IMR-90 (cell line): ENCODE data around the gene DOCK10. TPM values are rescaled to one million over a fixed set of nuclear protein-coding genes. Genes with fewer than 3 reads are reported as not detected.

Source experiments
- ATAC-seq: fragments of 200-7000 bp; cut with Tn5 transposase; 2 replicates; pipeline ENCODE4 v1.9.1; 2020; ENCODE audit warnings: low read depth, mild to moderate bottlenecking, moderate library complexity
- BruUV-seq: library from RNA; stranded (reverse); fragments of 400-500 nt; replicated peaks from 2 replicates; lab custom pipeline; 2021; lab: Mats Ljungman, UMichigan
- CTCF ChIA-PET: fragments of 300-600 bp; formaldehyde crosslinking; extraction: SDS; loops from one replicate; lab custom pipeline; 2021; ENCODE audit warnings: antibody characterized with exemption; lab: Yijun Ruan, JAX
- POLR2A ChIA-PET: fragments of 300-600 bp; sonication (Branson Sonifier 250); formaldehyde crosslinking; loops from one replicate; lab custom pipeline; 2022; ENCODE audit warnings: antibody characterized with exemption; ENCODE audit not compliant: unreplicated experiment; lab: Charles Lee
- DNase-seq: peaks from one replicate; pipeline ENCODE4 v3.0.0; 2013
- H2AFZ ChIP-seq: replicated peaks from 2 replicates; pipeline ENCODE3; 2013; ENCODE audit warnings: low read length, mild to moderate bottlenecking; ENCODE audit not compliant: poor library complexity
- H2AK5ac ChIP-seq: 2 replicates; pipeline ENCODE4 v1.6.1; 2013; ENCODE audit warnings: low read depth, low read length, inconsistent platforms
- H2AK9ac ChIP-seq: replicated peaks from 2 replicates; pipeline ENCODE3; 2013; ENCODE audit warnings: mild to moderate bottlenecking, low read depth, low read length, moderate library complexity; ENCODE audit not compliant: poor library complexity
- H2BK120ac ChIP-seq: 2 replicates; pipeline ENCODE4 v1.6.1; 2013; ENCODE audit warnings: low read depth, low read length, inconsistent platforms
- H2BK15ac ChIP-seq: 3 replicates; pipeline ENCODE4 v1.6.1; 2013; ENCODE audit warnings: low read depth, low read length, inconsistent platforms
- H2BK20ac ChIP-seq: 2 replicates; pipeline ENCODE4 v1.6.1; 2013; ENCODE audit warnings: low read depth, mild to moderate bottlenecking, inconsistent platforms, low read length, moderate library complexity
- H2BK5ac ChIP-seq: 2 replicates; pipeline ENCODE4 v1.6.1; 2013; ENCODE audit warnings: mild to moderate bottlenecking, low read depth, low read length, inconsistent platforms; ENCODE audit not compliant: poor library complexity, severe bottlenecking
- H3K14ac ChIP-seq: replicated peaks from 2 replicates; pipeline ENCODE4 v1.6.1; 2013; ENCODE audit warnings: low read depth, low read length, inconsistent platforms
- H3K18ac ChIP-seq: 2 replicates; pipeline ENCODE4 v1.6.1; 2013; ENCODE audit warnings: low read depth, low read length, control low read depth
- H3K23ac ChIP-seq: 2 replicates; pipeline ENCODE4 v1.6.1; 2013; ENCODE audit warnings: low read depth, low read length, inconsistent platforms
- H3K27ac ChIP-seq: 2 replicates; pipeline ENCODE4 v1.5.1; 2013; ENCODE audit warnings: mild to moderate bottlenecking, control low read depth, low read length; ENCODE audit not compliant: insufficient read depth
- H3K27me3 ChIP-seq: 2 replicates; pipeline ENCODE4 v1.6.1; 2013; ENCODE audit warnings: low read length; ENCODE audit not compliant: control insufficient read depth, insufficient read depth
- H3K36me3 ChIP-seq: 2 replicates; pipeline ENCODE4 v1.6.1; 2013; ENCODE audit warnings: low read length, mixed read lengths; ENCODE audit not compliant: control insufficient read depth, insufficient read depth
- H3K4ac ChIP-seq: 2 replicates; pipeline ENCODE4 v1.6.1; 2013; ENCODE audit warnings: low read depth, low read length, inconsistent platforms
- H3K4me1 ChIP-seq: 2 replicates; pipeline ENCODE4 v1.6.1; 2013; ENCODE audit warnings: low read length, mixed read lengths; ENCODE audit not compliant: control insufficient read depth, insufficient read depth
- H3K4me2 ChIP-seq: 2 replicates; pipeline ENCODE4 v1.6.1; 2013; ENCODE audit warnings: low read depth, mild to moderate bottlenecking, control low read depth, low read length, moderate library complexity
- H3K4me3 ChIP-seq: 2 replicates; pipeline ENCODE4 v1.5.1; 2013; ENCODE audit warnings: low read depth, mild to moderate bottlenecking, control low read depth, low read length, moderate library complexity; ENCODE audit not compliant: insufficient read depth
- H3K56ac ChIP-seq: 2 replicates; pipeline ENCODE4 v1.6.1; 2013; ENCODE audit warnings: low read length, inconsistent platforms; ENCODE audit not compliant: insufficient read depth; ENCODE audit errors: extremely low read depth
- H3K79me1 ChIP-seq, 2 experiments: 2 replicates each; pipeline ENCODE4 v1.6.1; 2013; ENCODE audit warnings: low read length in 2 of 2, inconsistent platforms in 1 of 2, low read depth in 1 of 2
- H3K9ac ChIP-seq: 2 replicates; pipeline ENCODE4 v1.6.1; 2013; ENCODE audit warnings: low read depth, low read length, control low read depth
- H3K9me1 ChIP-seq: 2 replicates; pipeline ENCODE4 v1.6.1; 2013; ENCODE audit warnings: low read length, inconsistent platforms; ENCODE audit not compliant: insufficient read depth
- H3K9me3 ChIP-seq: 2 replicates; pipeline ENCODE4 v1.6.1; 2013; ENCODE audit warnings: low read length; ENCODE audit not compliant: control insufficient read depth, insufficient read depth
- H4K20me1 ChIP-seq: 2 replicates; pipeline ENCODE4 v1.6.1; 2013; ENCODE audit warnings: low read length, inconsistent platforms; ENCODE audit not compliant: insufficient read depth
- H4K5ac ChIP-seq: 2 replicates; pipeline ENCODE4 v1.6.1; 2013; ENCODE audit warnings: mild to moderate bottlenecking, low read depth, low read length, control low read depth
- H4K8ac ChIP-seq, 2 experiments: 2 replicates each; pipeline ENCODE4 v1.6.1; 2013; ENCODE audit warnings: low read depth in 2 of 2, low read length in 2 of 2, control low read depth in 1 of 2, inconsistent platforms in 1 of 2
- H4K91ac ChIP-seq: 2 replicates; pipeline ENCODE4 v1.6.1; 2013; ENCODE audit warnings: low read depth, low read length, inconsistent platforms; ENCODE audit not compliant: insufficient read depth
- BHLHE40 ChIP-seq: fragments of 150-350 bp; IDR thresholded peaks from 2 replicates; pipeline ENCODE4 v1.6.1; 2016; ENCODE audit warnings: mild to moderate bottlenecking, low read depth, low read length
- CEBPB ChIP-seq: IDR thresholded peaks from 2 replicates; pipeline ENCODE4 v1.6.1; 2012; ENCODE audit warnings: low read depth, low read length, improper control_type of control experiment
- CHD1 ChIP-seq: IDR thresholded peaks from 2 replicates; pipeline ENCODE4 v1.6.1; 2012; ENCODE audit warnings: low read depth, low read length, improper control_type of control experiment
- CTCF ChIP-seq: conservative IDR thresholded peaks from 2 replicates; pipeline ENCODE4 v1.5.1; 2012; ENCODE audit warnings: mild to moderate bottlenecking, low read depth, low read length, improper control_type of control experiment
- ELK1 ChIP-seq: fragments of 150-350 bp; IDR thresholded peaks from 2 replicates; pipeline ENCODE4 v1.6.1; 2016; ENCODE audit warnings: low read depth, mild to moderate bottlenecking, low read length, moderate library complexity, borderline replicate concordance
- FOS ChIP-seq: fragments of 150-350 bp; IDR thresholded peaks from 2 replicates; pipeline ENCODE4 v1.6.1; 2016; ENCODE audit warnings: low read depth, low read length
- MAFK ChIP-seq: IDR thresholded peaks from 2 replicates; pipeline ENCODE4 v1.6.1; 2012; ENCODE audit warnings: low read depth, low read length, improper control_type of control experiment
- MAZ ChIP-seq: IDR thresholded peaks from 2 replicates; pipeline ENCODE4 v1.6.1; 2012; ENCODE audit warnings: low read depth, mild to moderate bottlenecking, low read length, improper control_type of control experiment, moderate library complexity, borderline replicate concordance
- MXI1 ChIP-seq: IDR thresholded peaks from 2 replicates; pipeline ENCODE4 v1.6.1; 2012; ENCODE audit warnings: low read depth, mild to moderate bottlenecking, low read length, moderate library complexity, borderline replicate concordance
- NFE2L2 ChIP-seq: fragments of 150-350 bp; IDR thresholded peaks from 2 replicates; pipeline ENCODE4 v1.6.1; 2016; ENCODE audit warnings: low read depth, mild to moderate bottlenecking, low read length
- POLR2A ChIP-seq: IDR thresholded peaks from 2 replicates; pipeline ENCODE4 v1.6.1; 2012; ENCODE audit warnings: mild to moderate bottlenecking, low read depth, low read length
- RAD21 ChIP-seq: IDR thresholded peaks from 2 replicates; pipeline ENCODE4 v1.6.1; 2012; ENCODE audit warnings: low read length, improper control_type of control experiment
- RCOR1 ChIP-seq: IDR thresholded peaks from 2 replicates; pipeline ENCODE4 v1.6.1; 2012; ENCODE audit warnings: mild to moderate bottlenecking, low read length, improper control_type of control experiment; ENCODE audit not compliant: insufficient replicate concordance
- RFX5 ChIP-seq: IDR thresholded peaks from 2 replicates; pipeline ENCODE4 v1.8.0; 2012; ENCODE audit warnings: low read depth, mild to moderate bottlenecking, low read length, moderate library complexity
- SMC3 ChIP-seq: fragments of 150-350 bp; IDR thresholded peaks from 2 replicates; pipeline ENCODE4 v1.6.1; 2016; ENCODE audit warnings: low read depth, mild to moderate bottlenecking, antibody characterized with exemption, low read length, moderate library complexity
- USF2 ChIP-seq: fragments of 150-350 bp; IDR thresholded peaks from 2 replicates; pipeline ENCODE4 v1.6.1; 2017; ENCODE audit warnings: mild to moderate bottlenecking, antibody characterized with exemption, low read length, low read depth
- whole genome bisulfite sequencing, 2 experiments: methylation state at CpG; one replicate each; pipeline versions ENCODE4 v1.1.5 to v1.1.7; 2013; ENCODE audit warnings: missing lambda C conversion rate in 2 of 2; ENCODE audit not compliant: insufficient read length in 1 of 2; ENCODE audit errors: extremely low coverage in 2 of 2; 5-methylcytosine and 5-hydroxymethylcytosine counted together
- dilution Hi-C: fragments of 300-500 bp; cut with HindIII; formaldehyde crosslinking; loops from one replicate; pipeline ENCODE4 v1.14.3; 2018; ENCODE audit warnings: low sequenced_read_pairs; ENCODE audit not compliant: unreplicated experiment
- in situ Hi-C: fragments of 300-500 bp; cut with MboI; formaldehyde crosslinking; loops from 3 replicates; pipeline ENCODE4 v1.14.3; 2019; ENCODE audit warnings: low sequenced_read_pairs, inconsistent platforms, mixed read lengths
- intact Hi-C: fragments of 100-400 bp; cut with micrococcal nuclease; formaldehyde crosslinking; loops from 2 replicates; pipeline ENCODE4 v1.10.0; 2022
- polyA plus RNA-seq, 3 experiments: library from polyadenylated mRNA; depleted of rRNA; stranded (reverse); fragments of >200 nt; gene quantifications; 2 replicates each; pipeline ENCODE4 v1.2.3, GENCODE V29; 2012; ENCODE audit warnings: low replicate concordance in 1 of 3
- total RNA-seq: library from RNA; depleted of rRNA; stranded (reverse); fragments of >200 nt; gene quantifications from 2 replicates; pipeline ENCODE4 v1.2.3, GENCODE V29; 2012

Gene DOCK10
- total and polyA plus RNA-seq, 2 of the 4 experiments (the other 2 are of a cell fraction), result 58.6 to 75.3 TPM

GRCh38 chr2:224724331-224724730 is 317.9 kb downstream of the DOCK10 start:
- H2AFZ ChIP-seq, result no peak overlapping the region
- no peak overlapping the region for H3K27ac ChIP-seq
- intact Hi-C loops, result no loop called here
- H3K4ac ChIP-seq, result no peak overlapping the region
- H4K5ac ChIP-seq, result no peak overlapping the region
- no peaks in the 10 kb centered on the region for H3K36me3 ChIP-seq
- no TSS peak for BruUV-seq
- H2BK20ac ChIP-seq, result no peak overlapping the region
- H2BK15ac ChIP-seq, result no peak overlapping the region
- H3K79me1 ChIP-seq, result no peaks in the 10 kb centered on the region
- DNase-seq (no peak), ATAC-seq (no peak)
- H3K27me3 ChIP-seq, result no peaks in the 10 kb centered on the region
- H3K9ac ChIP-seq, result no peak overlapping the region
- dilution Hi-C loops, result no loop called here
- no peak overlapping the region for H4K8ac ChIP-seq
- no peaks in the 10 kb centered on the region for H3K9me3 ChIP-seq
- H2AK5ac ChIP-seq, result no peak overlapping the region
- no peak overlapping the region for H3K4me2 ChIP-seq
- H3K56ac ChIP-seq, result no peak overlapping the region
- no peak overlapping the region for H3K18ac ChIP-seq
- no peak for TF ChIP-seq POLR2A
- TF ChIP-seq MXI1, result no peak
- no peak for TF ChIP-seq CEBPB
- TF ChIP-seq RAD21, result no peak
- no peak for TF ChIP-seq CHD1
- TF ChIP-seq ELK1, result no peak
- TF ChIP-seq CTCF, result no peak
- TF ChIP-seq RFX5, result no peak
- TF ChIP-seq NFE2L2, result no peak
- TF ChIP-seq BHLHE40, result no peak
- TF ChIP-seq USF2, result no peak
- no peak for TF ChIP-seq RCOR1
- no peak for TF ChIP-seq MAFK
- no peak for TF ChIP-seq FOS
- no peak for TF ChIP-seq MAZ
- TF ChIP-seq SMC3, result no peak
- CTCF ChIA-PET, result interaction anchor here (1.2 kb wide), 1 partner anchor 21 kb away, joined by 3 read pairs; no protein-coding TSS in a partner anchor
- no peak overlapping the region for H3K23ac ChIP-seq
- no peaks in the 10 kb centered on the region; the same call in 1 of the 2 replicates for H3K4me1 ChIP-seq
- H2AK9ac ChIP-seq, result no peak overlapping the region
- in situ Hi-C loops, result no loop called here
- no peaks in the 10 kb centered on the region for H3K9me1 ChIP-seq
- no peak overlapping the region for H2BK120ac ChIP-seq
- H2BK5ac ChIP-seq, result no peak overlapping the region
- POLR2A ChIA-PET, result no interaction called here
- WGBS, 2 experiments, result 100% methylated on average over 2 of the region's 2 CpGs; no CpG with 5 or more reads in 1 of the 2 experiments
- no peak overlapping the region for H4K91ac ChIP-seq
- no peaks in the 10 kb centered on the region for H4K20me1 ChIP-seq
- no peak overlapping the region for H3K4me3 ChIP-seq
- H3K14ac ChIP-seq, result no peak overlapping the region
